Measurements from ENCODE around the gene SIGMAR1.

The SIGMAR1 gene
- 17.0 to 62.6 (median 25.9) reads per million in 17 experiments for total RNA-seq

DNA sequence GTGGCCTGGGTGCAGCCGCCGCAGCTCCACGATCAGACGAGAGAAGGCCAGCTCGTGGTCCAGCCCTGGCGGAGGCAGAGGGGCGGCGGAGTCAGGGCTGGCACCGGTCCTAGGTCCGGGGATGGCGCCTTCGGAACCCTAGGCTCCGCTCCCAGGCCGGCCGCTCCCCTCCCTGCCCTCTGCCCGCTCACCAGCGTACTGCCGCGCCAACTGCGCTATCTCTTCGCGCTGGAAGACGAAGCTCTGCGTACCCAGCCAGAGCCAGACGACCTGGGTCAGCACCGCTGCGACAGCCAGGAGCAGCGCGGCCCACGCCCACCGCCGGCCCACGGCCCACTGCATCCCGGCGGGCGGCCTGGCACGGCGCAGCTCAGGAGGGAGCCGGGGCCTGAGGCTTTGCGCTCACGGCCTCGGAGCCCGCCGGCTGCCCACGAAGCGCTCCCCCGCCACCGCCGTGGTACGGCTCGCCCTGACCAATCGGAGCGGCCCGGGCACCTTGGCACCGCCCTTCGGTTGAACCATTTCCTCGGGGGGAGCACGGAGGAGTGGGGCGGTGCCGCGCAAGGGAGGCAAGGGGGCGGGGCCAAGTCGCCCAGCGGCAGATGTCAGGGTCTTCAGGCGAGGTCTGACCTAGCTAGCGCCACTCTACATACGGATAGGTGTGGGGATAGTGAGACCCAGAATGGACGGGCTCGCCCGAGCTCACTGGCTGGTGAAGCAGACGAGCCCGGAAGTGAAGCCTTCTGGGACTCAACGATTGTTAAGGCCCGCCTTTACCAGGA is at the start of gene SIGMAR1:
TSS of gene SIGMAR1 (minus strand) at position 432 of the 782 bp plus-strand sequence. CDS start at position 342, 90 bp downstream.
- peak; percentile 94 to 97 (median 96) for DNase-seq

DNA sequence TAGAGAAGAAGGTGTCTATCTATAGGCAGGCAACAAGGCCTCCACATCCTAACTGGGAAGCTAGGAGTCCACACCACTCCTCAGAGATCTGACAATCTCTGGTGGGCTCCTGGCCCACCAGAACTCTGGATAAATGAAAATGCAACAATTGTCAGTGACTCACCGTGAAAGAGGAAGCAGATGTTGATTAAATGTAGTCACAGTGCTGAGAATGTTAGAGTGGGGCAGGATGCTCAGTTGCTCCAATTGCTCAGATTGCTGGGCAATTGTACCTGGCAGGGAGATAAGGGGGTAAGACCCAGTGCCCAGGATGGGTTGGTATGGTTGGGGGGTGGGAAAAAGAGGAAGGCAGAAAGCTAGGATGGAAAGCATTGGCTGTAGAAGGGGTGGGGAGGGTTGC is 49.1 kb upstream of the SIGMAR1 start:
- peak; percentile 15 to 58 (median 36) for DNase-seq

DNA sequence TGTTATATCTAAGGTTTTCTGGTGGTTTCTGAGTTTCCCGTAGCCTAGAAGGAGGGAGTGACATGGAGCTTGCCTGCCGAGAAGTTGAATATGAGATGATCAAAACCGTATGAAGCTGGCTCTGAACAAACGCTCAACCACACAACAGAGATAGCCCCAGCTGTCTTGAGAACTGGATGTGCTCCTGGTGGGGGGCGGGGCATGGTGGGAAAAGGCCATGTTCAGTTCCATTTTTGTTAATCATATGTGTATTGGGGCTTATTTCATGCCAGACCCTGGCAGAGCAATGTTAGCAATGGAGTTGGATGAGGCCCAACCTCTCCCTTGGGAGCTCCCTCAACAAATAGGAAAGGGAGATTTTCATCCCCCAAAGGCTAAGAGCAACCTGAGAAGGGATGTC is 48.6 kb upstream of the SIGMAR1 start:
- DNase-seq: no peak

DNA sequence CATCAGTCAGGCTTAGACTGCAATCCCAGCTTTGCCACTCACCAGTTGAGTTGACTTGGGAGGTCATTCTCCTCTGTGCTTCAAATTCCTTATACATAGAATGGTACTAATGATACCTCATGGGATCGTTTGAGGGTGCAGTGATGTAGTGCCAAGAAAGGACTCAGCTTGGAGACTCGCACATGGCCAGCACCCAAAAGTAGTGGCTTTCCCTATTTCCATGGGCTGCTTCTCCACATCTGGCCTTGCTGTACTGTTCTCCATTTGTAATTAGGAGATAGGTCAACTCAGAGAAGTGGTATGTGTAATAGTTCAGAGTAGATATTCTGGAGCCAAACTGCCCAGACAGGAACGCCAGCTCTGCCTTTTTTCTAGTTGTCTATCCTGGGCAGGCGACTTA is 48.0 kb upstream of the SIGMAR1 start:
- DNase-seq: no peak

DNA sequence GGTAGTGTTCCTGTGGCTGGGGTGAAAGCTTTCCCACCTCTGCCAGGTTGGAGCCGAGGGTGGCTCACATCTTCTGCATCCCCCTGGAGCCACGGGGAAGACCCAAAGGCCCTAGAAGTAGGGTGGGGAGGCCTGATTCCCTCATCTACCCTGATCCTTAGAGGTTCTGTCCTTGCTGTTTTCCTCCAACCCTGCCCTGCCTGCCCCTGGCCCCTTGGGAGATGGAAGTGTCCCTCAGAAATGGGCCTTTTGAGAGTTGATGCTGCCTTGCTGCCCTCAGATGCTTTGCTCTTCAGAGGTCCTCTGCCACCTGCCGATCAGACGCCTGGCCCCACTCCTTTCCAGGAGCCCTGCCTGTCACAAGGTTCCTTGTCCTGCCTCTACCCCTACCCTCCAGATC is 47.2 kb upstream of the SIGMAR1 start:
- DNase-seq: no peak

DNA sequence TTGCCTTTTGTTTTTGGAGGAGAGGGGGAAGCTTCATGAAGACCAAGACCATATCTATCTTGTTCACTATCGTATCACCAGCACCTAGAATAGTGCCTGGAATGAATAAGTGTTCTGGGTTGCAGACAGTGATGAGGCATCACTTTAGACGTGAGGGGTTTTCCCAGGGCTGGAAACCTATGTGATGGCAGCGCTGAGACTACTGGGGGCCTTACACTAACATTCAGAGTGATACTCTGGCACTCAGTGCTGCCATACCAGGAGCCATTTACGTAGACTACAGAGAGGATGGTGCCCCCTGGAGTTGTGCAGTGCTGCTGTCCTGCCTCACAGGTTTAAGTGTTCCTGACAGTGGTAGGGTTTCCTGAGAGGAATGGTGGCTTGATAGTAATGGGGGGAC is 46.6 kb upstream of the SIGMAR1 start:
- DNase-seq: no peak

DNA sequence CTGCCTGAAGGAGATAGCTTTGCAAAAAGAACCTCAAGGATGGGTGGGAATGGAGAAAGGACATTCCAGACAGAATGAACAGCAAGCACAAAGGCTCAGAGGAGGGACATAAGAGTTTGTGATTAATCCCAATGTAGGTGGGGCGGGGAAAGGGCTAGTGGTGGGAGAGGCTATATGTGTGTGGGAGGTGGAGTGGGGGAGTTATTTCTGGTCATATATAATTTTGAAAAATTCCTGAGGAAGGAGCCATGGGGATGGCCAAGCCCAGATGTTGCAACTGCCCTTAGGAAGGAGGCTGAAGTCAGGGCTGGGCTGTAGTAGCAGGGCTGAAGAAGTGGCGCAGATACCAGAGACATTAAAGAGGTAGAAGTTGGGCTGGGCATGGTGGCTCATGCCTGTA is 38.3 kb upstream of the SIGMAR1 start:
- DNase-seq: no peak

DNA sequence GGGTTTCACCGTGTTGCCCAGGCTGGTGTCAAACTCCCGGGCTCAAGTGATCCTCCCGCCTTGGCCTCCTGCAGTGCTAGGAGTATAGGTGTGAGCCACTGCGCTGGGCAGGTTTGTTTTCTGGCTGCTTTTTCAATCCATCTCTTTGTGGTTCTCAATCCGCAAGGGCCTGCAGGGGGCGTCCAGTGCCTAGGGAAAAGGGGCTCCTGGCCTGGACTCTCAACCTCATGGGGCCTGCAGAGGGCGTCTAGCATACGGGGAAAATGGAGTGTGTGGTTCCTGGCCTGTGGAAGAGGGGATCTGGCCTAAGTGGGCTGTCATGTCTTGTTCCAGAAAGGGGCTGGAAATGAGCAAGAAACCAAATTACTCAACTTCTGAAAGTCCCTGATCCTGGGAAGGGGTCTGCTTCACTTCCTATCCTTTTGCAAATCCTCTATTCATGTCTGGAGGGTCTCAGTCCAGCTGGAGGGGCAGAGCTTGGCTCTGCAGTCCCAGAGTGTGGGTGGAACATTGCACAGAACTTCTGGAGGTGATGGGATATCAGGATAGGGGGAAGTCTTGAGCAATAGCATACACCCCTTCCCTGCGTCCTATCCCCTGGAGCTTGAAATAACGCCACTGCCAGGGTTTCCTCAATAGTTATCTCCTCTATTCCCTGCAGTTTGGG is 37.6 kb upstream of the SIGMAR1 start:
- DNase-seq: peak; percentile 86 to 95 (median 90)

DNA sequence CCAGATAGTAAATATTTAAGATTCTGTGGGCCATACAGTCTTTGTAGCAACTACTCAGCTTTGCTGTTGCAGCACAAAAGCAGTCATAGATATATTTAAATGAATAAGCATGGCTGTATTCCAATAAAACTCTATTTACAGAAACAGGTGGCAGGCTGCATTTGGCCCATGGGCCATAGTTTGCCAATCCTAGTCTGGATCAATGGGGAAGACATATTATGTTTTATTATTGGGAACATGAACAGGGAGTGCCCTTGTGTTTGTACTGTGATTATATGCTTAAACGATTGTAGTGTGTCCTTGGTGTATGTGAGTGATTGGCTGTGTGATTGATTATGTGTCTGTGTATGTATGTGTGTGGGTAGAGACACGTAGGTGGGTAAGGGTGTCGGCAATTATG is 36.9 kb upstream of the SIGMAR1 start:
- no peak for DNase-seq

DNA sequence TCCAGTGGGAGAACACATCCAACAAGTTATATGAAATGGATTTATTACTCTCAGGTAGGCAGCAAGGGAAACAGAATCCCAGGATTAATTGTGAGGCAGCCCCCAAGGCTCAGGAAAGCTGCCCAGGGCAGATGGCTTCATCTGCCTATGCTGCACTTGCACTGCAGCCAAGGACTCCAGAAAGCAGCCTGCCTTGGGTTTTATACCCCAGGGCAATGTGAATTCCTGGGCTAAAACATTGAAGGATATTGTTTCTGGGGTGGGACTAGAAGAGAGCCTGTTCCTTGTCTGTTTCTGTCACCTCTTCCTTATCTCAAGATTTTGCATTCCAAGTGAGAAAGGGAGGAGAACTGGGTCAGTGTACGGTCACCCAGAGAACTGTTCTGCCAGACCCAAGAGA is 33.7 kb upstream of the SIGMAR1 start:
- no peak for DNase-seq

DNA sequence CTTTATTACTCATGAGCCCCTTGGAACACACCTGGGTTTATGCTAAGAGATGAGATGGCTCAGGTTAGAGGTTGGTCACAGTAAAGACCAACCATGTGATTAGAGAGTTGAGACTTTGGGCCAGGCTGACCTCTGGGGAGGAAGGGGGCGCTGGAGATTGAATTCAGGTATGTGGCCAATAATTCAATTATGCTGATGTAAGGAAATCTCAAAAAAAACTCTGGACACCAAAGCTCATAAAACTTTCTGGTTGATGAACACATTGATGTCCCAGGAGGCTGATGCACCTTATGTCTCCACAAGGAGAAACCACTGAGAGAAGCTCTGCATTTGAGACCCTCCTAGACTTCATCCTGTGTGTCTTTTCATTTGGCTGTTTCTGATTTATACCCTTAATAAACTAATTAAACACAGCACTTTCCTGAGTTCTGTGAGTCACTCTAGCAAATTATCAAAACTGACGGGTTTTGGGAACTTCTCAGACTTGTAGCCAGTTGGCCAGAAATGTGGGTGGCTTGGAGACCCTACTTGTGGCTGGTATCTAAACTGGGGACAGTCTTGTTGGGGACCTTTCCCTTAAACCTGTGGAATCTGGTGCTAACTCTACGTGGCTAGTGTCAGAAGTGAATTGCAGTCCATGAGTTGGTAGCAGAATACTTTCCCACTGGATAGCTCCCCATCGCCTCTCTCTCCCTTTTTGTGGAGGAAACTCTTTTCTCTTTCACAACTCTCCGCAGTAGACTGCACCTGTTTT is 32.4 kb upstream of the SIGMAR1 start:
- DNase-seq: no peak

DNA sequence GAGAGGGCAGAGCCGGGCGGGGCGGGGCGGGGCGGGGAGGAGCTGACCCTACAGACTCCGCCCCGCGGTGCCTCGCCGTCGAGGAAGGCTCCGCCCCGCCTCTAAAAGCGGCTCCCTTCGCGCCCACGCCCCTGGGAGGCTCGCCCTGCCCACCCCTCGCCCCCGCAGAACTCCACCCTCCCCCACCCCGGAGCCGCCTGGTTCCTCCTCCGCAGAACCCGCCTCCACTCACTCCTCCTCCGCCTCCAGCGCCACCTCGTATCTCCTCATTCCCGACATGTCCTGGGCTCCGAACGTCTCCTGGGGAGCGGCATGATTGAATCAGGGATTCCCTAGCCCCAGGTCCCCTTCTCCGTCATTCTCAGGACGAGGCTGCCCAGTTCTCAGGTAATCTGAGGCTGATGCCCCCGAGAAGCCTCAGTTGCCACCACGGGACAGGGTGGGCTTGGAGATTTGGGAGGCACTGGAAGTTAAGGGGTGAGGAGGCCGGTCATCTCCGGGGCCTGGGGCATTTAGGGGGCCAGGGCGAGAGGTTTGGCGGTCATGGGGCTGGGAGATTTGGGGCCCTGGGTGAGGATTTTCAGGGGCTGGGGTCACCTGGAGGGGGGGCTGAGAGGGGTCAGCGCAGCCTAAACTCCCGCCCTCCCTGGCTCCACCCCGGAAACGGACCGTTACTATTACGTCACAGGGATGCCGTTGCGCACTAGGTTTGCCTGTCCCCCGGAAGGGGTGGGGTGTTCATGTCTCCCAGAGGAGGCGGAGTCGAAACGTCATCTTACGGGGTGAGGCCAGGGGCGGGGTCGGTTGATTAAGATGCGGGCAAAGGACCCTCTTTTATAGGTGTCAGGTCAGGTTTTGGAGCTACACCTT is 28.0 kb upstream of the SIGMAR1 start:
- DNase-seq: peak; percentile 92 to 96 (median 93)

DNA sequence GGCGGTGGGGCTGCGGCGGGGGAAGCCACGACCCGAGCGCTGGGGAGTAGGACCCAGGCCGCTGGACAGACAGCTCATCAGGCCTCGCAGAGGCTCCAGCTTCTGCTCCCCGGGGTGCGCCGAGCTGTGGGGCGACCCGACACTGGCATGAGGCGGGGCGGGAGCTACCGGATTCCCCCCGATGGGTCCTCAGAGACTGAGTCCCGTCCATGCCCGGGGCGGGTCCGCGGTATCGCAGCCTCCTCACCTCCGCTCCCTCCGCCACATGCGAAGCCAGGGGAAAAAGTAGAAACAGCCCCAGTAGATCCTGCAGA is 27.4 kb upstream of the SIGMAR1 start:
- no peak for DNase-seq

DNA sequence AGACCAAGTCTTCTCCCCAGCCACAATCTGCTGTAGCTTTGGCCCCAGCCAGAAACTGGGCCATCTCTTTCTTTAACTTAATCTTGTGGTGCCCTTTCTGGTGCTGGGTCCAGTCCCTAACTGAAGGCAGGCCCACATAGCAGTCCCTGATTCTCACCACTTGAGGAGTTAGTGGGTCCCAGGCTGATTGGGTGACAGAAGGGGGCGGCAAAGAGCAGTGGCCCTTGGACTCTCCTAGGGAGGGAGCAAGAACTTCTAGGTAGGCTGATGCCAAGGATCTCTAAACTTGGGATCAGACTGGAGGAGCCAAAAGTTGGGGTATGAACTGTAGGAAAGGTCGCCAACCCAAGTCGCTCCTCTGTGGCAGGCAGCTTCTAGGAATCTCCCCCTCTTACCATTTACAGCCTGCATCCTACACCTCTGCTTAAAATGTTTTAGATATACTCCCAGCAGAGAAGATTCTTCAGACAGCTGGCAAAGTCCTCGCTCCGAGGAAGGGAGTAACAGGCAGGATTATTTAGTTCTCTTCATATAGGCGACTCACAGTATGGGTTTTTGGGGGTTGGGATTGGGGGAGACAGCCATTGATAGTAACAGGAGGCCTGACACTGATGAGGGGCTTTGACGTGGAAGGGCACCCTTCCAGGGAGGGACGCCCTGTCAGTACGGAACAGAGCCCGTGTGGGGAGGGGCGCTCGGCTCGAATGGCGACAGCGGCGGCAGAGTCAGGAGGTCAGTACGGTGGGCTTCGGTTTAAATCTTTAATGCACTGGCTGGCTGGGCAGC is 26.9 kb upstream of the SIGMAR1 start:
- peak; percentile 83 to 88 (median 86) for DNase-seq

DNA sequence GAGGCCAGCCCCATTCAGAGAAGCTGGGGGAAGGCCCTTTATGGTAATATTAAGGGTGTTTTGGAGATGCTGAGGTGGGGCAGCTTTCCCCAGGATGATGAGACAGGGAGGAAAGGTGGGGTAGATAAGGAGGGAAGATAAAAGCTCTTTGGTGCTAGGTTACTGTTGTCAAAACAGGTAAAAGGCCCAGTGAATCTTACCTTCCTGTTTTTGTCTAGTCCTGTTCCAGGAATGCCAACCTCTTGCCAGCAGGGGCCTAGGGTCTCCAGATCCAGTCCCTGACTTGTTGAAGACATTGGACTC is 25.7 kb upstream of the SIGMAR1 start:
- DNase-seq: no peak

DNA sequence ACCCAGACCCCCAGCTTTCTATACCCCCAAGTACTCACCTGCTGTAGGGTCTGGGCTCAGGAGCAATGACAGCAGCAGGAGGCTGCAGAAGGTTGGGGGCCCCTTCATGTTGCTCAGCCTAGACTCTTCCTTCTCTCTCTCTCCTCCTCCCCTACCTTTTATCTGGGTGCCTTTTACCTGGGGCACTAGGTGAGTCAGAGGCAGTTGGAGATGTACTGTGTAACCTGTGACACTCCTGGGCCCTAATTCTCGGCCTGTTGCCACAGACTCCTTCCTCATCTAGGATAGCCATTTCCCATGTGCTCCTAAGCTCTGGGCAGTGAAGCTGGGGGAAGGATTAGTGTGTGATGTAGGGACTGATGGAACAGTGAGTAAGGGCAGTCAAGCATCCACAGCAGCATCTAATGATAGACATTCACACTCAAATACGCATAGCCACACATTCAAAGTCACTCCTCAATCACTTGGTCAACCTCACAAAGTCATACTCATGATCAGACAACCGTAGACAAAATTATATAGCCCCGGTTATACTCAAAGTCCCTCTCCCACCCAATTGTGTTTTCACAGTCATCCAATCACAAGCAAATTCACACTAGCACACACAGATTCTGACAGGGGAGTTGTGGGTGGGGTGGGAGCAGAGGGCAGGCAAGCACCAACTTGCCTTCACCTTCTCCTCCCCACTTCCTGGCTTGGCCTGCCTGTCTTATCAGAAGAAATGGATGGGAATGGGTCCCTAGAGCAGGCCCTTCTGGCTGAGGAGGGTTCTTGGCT is 25.1 kb upstream of the SIGMAR1 start, which contains the start of gene CCL27:
TSS of gene CCL27 (minus strand) at position 132 of the 777 bp plus-strand sequence. CDS start at position 108, 24 bp downstream.
- no peak for DNase-seq

DNA sequence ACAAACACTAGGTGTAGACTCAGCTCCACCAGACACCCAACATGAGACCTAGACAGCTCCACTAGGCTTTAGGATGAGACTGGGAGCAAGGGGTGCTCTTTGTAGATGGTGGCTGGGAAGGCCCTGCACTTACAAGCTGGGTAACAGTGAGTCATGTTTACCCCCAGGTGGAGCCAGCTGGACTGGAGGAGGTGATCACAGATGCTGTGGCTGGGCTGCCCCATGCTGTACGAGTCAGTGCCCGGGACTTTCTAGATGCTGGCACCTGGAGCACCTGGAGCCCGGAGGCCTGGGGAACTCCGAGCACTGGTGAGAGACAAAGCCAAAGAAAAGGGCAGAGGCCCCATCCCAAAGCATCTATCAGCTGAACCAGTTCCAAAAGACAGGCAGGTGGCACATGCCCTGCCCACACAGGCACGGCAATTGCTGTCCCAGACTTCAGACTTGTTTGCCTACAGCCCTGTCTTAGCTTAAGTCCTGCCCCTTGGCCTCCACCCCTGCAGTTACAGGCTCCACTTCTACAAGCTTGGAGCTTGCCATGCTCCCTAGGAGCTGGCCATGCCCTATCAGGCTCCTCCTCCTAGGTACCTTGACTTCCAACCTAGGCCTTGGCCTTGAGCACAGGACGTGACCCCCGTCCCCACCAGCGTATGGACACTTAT is 22.1 kb upstream of the SIGMAR1 start:
- DNase-seq: no peak

DNA sequence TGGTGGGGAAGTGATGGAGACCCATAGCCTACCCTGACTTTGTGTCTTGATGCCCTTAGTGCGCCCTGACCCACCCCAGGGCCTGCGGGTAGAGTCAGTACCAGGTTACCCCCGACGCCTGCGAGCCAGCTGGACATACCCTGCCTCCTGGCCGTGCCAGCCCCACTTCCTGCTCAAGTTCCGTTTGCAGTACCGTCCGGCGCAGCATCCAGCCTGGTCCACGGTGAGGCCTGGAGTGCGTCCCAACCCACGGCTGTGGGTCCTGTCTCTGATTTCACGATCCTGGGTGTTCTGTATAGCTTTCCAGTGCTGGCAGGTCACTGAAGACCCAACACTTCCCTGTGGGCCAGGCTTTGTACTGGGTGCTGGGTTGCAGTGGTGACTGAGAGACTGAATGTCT is 20.9 kb upstream of the SIGMAR1 start:
- no peak for DNase-seq

DNA sequence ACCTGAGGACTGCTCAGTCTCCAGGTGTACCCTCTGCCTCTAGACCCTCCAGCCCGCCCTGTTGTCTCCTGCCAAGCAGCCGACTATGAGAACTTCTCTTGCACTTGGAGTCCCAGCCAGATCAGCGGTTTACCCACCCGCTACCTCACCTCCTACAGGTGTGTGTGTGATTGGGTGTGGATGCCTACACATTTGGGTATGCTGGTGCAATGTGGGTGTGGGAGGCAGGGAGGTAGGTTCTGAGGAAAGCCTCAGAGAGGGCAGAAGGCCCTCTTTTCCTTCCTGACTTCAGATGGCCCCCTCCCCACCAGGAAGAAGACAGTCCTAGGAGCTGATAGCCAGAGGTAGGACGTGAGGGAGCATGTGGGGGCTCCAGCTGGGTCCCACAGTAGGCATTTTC is 19.4 kb upstream of the SIGMAR1 start:
- DNase-seq: no peak

DNA sequence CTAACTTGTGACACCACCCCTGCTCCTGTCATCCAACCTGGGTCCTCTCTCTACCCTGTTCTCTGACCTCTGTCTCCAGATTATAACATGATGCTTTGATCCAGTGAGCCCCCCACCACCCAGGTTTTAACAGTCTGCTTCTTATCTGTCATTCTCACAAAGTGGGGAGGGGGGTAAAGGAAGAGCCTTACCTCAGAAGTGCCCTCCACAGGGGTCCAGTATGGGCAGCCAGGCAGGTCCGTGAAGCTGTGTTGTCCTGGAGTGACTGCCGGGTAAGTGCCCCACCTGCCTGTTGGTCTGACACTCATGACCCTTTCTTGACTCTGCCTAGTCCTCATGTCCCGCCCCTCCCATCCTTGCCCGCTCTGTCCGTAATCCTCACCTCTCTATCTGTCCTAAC is 17.8 kb upstream of the SIGMAR1 start:
- DNase-seq: no peak

Measured in suppressor macrophage (primary cell).